ENCODE measurements around the gene GAS2L1.

The GAS2L1 gene

DNA sequence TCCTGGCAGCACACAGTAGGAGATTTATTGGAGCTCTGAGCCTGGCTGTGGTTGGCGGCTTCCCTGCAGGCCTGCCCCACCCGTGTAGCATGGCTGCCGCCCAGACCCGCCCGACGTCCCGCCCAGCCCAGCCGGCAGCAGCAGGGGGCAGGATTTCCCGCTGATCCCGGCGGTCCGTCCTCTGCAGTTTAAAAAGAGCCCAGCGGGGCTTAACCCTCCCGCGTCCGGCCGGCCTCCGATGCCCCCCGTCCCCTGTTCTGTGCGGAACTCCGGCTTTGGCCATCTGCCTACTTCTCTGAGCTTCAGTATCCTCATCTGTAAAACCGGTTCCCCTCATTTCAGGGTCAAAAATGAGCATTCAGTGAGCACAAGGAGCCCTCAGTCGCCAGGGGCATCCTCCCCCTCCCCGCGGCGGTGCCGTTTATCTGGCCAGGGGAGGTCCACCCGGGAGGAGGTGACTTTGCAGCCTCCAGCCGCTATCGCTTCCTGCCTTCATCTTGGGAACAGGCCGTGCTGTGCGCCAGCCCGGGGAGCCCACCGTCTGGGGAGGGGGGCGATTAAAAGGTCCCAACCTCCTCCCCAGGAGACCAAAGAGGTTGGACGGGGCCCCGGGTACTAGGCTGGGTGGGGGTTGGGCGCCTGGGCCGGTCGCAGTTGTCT, at the start of gene GAS2L1:
Gene GAS2L1 (plus strand): TSS at position 476 of the 660 bp plus-strand sequence. CDS start 1,456 bp downstream, outside the sequence.
- peak; percentile 45 for DNase-seq

DNA sequence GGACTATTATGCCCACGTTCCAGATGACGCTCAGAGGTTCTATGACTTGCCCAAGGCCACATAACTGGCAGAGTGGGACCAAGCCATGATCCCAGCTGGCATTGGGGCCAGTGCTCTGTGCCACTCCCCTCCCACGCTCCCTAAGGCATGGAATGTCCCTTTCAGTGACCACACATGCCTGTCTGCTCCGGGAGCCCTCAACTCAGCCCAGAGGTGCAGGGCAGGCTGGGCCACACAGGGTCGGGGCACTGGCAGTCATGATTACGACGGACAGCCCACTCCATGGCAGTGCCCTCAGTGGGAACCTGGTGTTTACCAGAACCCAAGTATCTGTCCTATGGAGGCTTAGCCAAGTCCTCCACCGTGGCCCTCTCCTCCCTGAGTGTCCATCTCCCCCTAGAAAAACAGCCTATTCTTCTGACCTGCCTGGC, 48.7 kb upstream of the GAS2L1 start:
- no peak for DNase-seq

DNA sequence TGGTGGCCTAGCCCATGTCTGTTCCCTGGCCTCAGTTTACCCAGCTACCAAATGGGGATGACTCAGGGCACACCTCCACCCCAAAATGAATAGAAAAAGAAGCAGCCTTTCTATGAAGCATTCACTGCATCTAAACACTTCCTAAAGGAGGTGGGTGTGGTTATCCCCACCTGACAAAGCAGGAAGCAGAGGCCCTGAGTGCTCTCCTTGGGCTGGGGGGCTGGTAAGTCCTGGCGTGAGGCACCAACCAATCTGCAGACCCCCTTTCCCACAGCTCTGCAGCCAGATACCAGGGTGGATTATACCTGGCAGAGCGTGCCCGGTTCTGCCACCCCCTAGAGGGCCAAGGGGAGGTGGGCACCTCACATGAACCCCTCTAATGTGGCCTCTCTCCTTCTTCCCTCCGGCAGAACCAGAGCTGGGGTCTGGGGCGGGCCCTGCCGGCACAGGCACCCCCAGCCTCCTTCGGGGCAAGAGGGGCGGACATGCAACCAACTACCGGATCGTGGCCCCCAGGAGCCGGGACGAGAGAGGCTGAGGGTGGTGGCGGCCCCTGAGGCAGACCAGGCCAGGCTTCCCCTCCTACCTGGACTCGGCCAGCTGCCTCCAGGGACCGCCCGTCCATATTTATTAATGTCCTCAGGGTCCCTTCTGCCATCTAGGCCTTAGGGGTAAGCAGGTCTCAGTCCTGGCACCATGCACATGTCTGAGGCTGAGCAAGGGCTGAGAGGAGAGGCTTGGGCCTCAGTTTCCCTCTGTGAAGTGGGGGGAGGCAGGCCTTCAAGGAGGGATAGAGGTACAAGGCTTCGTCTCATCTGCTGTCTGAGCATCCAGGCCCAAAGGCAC, 47.8 kb upstream of the GAS2L1 start:
- DNase-seq, result no peak

DNA sequence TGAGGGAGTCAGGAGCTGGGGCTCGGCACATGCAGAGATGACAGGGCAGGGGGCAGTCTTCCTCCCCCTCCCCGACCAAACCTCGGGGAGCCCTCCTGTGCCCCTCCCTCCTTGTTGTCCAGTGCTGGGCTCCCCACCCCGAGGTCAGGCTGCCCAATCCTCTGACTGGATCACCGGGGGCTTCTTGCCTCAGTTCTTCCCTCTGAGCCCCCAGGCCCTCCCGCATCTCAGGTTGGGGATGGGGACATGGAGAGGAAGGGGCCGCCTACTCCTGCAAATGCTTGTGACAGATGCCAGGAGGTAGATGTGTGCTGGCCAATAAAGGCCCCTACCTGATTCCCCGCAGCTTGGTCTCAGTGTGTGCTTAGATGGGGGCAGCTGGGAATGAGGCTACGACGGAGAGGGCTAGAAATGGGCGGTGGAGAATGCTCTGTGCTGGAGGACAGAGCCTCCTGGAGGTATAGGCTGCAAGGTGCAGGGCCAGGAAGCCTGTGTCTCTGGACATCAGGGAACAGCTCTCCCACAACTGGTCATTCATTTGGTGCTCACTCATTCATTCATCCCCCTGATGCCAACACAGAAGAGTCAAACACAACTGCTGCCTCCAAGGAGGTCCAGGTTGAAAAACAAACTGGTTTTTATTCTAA, 47.1 kb upstream of the GAS2L1 start:
- no peak for DNase-seq

DNA sequence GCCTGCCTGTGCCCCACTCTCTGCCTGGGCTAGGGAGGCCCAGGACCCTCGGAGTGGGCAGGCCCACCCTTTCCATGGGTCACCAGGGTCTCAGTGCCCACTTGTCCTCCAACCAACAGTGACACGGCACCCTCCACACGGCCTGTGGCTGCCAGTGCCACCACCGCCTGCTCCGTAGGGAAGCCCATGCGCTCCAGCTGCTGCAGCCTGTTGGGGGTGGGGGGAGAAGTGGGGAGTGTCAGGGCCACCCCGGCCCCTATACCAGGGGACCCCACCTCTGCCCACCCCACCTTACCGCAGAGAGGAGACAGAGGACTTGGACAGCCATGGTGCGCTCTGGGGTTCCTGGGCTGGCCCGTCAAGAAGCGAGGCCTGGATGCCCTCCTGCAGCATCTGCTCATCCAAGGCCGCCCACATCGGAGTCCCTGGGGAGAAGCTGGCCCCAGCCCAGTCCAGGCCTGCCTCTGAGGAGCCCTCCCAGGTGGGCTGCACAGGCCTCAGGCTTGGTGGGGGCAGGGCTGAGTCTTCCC, 46.4 kb upstream of the GAS2L1 start:
- DNase-seq, result no peak

DNA sequence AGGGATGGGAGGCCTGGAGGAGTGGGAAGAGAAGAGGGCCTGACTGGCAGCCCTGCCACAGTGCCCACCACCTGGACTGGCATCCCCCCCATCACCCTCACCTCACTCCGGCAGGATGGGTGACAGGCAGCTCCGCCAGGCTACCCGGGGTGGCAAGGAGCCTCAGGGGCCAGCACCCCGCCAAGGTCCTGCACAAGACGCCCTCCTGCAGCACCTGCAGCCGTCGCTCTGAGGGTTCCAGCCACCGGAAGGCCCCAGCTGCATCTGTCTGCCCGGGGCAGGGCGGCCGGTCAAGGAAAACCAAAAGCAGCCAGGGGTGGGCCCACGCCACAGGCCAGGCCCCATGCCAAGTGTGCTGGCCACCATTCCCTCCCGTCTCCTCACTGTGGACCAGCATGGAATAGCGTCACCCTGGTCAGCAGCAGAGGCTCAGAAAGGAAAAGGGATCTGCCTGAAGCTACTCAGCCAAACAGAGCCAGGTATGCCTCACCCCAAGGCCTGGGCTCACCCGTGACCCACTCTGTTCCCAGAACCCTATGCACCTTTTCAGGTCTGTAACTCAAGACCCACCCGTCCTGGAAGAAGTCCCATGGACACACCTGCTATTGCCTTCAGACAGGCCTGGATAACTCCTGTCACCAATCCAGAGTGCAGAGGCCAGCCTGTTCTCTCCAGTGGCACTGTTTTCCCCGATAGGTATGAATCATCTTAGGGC, 45.7 kb upstream of the GAS2L1 start:
- no peak for DNase-seq

DNA sequence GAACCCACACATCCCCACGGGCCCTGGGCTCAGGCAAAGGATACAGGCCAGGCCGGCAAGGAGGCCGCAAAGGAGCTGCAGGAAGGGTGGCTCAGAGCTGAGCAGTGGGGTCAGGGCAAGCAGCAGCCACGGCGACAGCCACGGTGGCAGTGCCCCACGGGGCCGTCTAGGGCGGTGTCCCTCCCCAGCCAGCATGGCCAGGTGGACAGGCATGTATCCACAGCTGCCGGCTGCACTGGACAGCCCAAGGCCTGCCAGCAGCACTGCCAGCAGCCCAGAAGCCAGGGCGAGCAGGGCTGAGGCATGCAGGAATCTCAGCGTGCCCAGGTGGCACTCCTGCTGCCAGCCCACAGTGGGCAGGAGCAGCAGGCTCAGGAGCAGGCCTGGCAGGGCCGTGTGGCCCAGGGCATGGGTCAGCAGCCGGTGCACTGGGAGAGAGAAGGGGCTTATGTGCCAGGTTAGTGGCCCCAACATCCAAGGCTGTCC, 42.6 kb upstream of the GAS2L1 start:
- DNase-seq, result no peak

DNA sequence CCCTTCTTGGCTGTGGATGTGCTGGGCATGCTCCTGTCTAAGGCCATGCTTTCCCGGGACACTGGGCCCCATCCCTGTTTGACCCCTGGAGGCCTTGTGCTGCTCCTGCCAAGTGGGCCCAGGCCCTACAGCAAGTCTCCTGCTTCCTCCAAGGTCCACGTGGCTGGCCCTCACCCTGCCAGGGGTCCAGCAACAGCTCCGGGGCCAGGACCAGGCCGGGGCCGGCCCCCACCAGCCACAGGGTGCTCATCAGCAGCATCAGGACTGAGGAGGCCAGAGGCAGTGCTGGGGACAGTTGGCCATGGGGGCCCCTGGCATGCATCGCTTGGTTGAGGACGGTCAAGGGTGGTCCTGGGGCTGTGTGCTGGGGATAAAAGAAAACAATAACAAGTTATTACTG, 41.1 kb upstream of the GAS2L1 start:
- no peak for DNase-seq

DNA sequence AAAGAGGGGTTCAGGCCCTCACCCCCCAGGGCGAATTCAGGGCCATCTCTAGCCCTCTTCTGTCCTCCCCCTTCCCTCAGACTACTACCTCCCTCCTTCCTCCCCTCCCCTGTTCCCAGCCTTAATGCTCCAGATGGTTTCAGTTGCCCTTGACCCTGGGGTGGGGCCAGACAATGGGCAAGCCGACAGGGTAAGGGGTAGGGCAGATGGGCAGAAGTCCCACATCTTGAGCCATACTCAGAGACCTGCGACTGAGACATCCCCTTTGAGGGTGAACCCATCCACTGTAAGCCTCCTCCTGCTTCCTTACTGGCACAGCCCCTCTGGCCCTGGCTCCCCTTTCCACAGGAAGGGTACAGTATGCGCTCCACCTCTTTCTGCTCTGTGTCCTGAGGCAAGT, 40.5 kb upstream of the GAS2L1 start:
- no peak for DNase-seq

DNA sequence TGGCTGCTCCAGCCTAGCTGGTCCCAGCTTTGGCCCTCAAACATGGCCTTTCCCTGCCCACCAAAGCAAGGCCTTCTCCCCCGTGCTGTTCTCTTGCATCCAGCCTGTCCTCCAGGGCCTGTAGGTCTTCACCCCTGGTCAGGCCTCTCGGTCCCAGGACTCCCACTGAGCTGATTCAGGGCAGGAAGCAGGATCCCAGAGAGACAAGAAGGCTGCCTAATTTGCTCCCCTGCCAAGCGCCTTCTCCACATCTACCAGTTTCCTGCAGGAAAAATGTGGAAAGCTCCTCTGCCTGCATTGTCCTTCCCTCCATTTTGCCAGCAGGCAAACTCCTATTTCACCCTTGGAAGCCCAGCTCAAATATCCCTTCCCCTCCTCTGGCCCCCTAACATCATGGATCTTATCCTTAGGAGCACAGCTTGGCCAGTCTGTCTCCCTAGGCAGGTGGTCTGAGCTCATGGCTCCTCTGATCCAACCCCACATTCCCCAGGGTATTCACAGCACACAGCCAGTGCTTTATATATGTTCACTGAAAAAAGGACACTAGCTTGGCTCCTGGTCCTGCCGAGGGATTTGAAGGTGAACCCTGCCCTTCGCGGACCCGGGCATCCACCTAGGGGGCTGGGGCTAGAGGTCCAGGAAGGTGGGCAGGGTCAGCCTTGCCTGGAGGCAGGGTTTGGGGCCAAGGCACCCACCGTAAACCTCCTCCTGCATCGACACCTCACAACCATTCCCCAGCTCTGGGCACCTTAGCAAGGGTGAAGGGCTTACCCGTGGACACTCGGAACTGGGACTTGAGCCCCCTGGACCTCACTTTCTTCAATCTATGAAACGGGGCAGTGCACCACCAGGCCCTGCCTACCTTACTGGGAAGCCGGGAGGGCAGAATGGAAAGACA, 39.6 kb upstream of the GAS2L1 start:
- no peak for DNase-seq

DNA sequence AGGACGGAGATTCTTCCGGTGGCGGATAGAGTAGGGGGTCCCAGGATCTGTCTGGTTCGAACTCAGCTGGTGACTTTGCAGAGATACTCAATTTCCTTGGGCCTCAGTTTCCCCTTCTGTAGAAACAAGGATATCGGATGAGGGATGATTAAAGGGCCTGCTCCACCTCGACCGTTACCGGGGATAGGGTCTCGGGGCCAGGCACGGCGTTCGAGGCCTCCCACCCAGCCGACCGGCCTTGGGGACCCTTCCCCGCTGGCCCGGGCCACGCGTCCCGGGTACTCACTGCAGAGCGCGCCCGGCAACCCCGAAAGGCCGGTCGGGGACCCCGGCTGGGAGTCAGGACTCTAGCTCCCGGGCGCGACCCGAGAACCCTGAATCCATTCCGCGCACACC, 39.0 kb upstream of the GAS2L1 start:
- DNase-seq, result no peak

DNA sequence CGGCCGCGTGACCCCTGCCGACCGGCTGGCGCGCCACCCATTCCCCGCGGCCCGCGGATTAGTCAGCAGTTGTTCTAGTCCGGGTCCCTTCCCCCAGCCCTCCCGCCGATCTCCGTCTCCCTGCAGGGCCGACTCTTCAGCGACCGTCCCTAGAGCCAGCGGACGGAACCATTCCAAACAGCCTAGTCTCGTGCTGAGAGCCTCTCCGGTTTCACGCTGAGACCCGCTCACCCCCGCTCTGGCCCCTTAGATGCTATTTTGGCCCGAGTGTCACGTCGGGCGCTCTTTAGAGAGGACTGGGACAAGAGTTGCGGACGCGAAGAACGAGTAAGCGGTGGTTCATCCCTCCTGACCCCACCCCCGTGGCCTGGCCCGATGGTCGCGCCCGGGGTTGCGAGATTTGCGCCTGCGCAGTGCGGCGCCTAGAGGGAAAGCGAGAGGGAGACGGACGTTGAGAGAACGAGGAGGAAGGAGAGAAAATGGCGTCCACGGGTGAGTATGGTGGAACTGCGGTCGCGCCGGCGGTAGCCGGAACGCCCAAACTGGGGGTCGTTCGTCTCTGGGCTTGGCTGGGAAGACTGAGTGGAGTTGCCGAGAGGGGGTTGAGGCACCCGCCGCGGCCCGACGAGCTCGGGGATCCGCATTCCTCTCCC, 38.5 kb upstream of the GAS2L1 start, which contains the start of the genes EWSR1 and RHBDD3:
Gene EWSR1 (plus strand): TSS at position 411 of the 653 bp plus-strand sequence. CDS start 69 bp downstream, at position 480.
Gene RHBDD3 (minus strand): TSS at position 124 of the 653 bp plus-strand sequence. CDS start 2,355 bp downstream, outside the sequence.
- peak; percentile 96 for DNase-seq

DNA sequence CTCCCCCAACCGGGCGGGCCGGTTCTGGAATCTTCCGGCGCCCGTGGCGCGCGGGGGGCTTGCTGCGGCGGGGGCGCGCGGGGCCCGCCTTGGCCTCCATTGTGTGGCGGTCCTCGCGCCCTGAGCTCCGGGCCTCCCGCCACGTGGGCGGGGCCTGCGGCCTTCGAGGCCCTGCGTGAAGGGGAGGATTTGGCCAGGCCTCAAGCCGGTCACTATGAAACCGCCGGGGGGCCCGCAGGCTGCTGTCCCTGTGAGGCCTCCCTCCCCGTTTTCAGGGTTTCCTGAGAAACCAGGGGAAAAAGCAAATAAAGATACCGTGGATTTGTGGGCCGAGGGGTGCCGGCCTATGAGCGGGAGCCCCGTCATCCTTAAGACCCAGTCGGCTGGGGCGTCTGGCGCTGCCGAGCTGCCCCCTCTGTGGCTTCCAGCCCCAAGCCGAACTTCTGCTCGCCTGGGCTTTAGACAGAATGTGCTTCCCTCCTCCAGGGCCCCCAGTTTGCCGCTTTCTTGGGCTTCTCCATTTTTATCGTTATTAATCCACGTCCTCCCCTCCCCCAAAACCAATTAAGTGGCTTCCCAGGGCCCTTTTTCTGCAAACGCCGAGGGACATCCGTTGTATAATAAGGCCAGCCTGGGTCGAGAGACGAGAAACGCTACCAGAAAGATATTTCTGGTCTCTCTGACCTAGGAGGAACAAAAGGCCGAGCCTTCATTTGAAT, 37.8 kb upstream of the GAS2L1 start:
- DNase-seq, result peak; percentile 49

DNA sequence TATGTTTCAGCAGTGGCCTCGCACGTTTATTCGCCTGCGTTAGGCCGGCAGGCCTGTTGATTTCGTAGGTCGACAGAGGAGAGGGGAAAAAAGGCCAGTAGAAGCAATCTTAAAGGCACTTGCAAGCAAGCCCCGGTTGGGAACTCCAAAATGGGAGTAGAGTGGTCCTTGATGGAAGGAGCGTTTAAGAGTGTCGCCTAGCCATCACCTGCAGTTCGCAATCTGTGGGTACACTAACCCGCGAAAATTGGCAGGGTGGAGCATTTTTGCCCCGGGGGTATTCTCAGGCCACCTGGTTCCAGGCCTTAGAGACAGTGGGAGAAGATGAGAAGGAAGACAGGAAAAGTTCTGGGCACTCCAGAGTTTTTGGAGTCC, 37.2 kb upstream of the GAS2L1 start:
- no peak for DNase-seq

DNA sequence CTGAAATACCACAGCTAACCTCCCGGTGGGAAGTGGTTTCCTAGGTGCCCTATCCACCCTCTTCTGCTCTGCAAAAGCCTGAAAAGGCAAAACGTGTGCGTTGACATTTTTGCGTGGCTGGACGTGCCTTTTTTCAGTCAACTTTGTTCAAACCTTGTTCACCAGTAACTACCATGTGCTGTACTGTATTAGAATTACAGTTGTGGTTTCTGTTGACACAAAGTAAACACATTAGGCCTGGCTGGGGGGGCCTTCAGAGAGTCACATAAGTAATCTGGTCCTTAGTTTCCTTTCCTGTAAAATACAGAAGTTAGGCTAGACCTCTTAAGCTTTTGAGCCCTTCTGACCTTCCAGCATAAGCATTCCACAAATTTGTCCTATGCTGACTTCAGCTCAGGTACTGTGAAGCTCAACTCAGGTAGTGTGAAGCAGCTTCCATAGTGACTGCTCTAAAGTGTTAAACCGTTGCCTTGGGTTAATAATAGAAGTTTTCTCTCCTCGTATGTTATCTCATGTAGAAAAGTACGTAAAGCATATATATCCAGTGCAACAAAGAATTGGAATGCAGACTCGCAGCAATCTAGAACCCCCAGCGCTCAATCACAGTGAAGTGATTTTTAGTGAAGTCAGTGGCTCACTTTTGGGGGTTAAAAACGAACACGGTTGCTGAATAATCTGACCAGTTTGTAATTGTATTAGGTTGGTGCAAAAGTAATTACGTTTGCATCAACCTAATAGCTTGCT, 36.5 kb upstream of the GAS2L1 start:
- no peak for DNase-seq

DNA sequence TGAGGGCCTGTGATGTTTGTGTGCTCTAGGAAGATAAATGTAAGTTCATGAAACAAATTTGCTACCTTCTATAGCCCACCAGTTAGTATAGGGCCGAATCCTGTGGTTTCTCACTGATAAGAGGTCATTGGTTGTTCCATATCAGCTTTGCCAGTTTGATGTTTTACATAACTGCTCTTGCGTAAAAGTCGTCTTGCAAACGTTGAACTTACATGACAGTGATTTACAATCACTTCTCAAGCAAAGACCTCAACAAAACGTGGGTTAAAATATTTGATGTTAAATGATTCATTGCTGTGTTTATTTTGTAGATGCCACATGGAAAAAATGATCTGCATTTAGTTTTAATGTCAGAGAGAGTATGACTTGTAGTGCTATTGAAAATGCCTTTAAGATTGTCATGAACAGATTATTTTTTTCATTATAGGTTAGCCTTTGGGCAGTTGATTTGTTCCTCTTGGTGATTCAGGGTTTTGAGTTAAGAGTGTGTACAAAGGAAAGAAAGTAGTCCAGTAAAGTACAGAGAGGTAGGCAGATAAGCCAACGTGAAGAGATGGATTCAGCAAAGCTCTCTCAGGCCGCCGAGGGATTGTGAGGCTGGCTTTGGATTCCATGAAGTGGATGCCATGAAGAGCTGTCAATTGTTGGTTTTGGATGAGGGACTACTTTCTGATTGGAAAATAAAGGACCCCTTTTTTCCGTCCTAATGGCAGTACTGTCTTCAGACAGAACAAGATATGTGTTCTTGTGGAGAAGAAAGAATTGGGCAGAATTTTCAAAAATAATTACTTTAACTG, 35.8 kb upstream of the GAS2L1 start:
- no peak for DNase-seq

DNA sequence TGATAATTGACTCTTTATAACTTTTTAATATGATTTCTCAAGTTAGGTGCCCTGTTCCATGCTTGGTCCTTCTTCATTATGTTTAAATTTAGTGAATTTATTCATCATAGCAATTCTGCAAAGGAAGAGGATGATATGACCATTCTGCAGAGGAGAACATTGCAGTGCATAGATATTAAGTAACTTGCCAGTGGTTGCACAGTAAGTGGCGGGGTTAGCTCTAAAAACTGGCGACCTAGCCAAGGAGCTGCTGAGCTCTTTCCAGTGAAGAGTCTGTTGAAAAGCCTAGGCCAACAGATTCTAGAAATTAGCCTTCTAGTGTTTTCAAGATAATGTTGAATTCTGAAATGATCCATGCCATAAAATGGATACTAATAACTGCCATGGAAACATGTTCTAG, 33.8 kb upstream of the GAS2L1 start:
- DNase-seq, result no peak

DNA sequence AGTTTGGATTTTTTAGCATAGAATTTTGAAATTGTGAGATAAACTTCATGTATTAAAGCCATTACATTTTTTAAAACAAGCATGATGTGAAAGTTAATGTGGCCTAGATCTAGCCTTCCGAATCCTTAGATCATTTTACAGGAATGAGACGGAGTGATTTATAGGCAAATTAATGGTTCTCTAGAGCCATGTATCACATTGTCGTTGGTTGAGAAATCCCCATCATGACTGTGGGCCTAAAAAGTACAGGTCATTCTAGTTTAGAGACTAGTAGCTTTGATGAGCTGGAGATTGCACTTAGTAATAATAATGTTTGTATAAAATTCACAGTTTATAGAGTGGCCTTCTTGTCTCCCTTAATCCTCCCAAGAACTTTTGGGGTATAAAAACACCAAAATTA, 31.3 kb upstream of the GAS2L1 start:
- no peak for DNase-seq

All from stimulated activated CD4-positive, alpha-beta T cell treated with anti-CD3 and anti-CD28 coated beads, Interleukin-4, amount 100 ng/mL, for 24 hours (primary cell).